Dedifferentiated amniotic fluid mesenchymal stem cell (primary cell): ENCODE data around the gene HYI.
"Not testable (repeated sequence)": the region's sequence is repeated elsewhere in the genome, so short reads cannot be mapped to it uniquely, and the experiment has no call there.

ENCODE experiments used
- DNase-seq: peaks from one replicate; pipeline ENCODE4 v3.0.0-alpha.2; 2016; ENCODE audit errors: extremely low spot score

The HYI gene, protein sequence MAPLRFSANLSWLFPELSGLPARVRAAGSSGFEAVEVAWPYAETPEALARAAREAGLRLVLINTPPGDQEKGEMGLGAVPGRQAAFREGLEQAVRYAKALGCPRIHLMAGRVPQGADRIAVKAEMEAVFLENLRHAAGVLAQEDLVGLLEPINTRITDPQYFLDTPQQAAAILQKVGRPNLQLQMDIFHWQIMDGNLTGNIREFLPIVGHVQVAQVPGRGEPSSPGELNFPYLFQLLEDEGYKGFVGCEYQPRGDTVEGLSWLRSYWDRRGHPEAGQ

DNA sequence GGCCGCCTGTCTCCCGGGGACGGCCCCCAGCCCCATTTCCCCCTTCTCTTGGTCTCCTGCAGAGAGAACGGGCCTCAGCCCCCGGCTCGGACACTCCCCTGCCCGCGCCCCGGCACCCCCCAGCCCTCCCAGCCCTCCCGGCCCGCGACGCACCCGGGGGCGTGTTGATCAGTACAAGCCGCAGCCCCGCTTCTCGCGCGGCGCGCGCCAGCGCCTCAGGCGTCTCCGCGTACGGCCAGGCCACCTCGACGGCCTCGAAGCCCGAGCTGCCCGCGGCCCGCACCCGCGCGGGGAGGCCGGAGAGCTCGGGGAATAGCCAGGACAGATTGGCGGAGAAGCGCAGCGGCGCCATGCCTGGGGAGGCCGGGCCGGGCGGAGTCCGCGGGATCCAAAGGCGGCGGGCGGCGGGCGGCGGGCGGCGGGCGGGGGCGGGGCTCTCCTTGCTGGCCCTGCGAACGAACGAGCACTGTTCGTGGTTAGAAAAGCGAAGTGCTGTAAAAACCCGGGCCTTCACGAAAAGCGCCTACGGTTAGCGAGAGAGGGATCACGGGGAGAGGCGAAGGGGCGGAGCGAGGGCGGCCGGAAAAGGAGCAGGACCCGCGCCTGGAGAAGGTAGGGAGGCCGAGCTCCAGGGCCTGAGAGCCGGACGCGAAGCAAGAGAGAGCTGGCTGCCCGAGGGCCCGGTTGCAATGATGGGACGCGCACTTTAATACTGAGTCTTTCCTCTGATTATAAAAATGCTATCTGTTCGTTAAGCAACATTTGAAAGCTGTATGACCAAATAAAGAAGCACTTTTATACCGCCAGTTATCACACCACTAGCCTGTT lies at the start of gene HYI:
TSS of gene HYI (minus strand) at position 490 of the 828 bp plus-strand sequence. CDS start at position 352, 138 bp downstream.
- DNase-seq: peak; percentile 87

DNA sequence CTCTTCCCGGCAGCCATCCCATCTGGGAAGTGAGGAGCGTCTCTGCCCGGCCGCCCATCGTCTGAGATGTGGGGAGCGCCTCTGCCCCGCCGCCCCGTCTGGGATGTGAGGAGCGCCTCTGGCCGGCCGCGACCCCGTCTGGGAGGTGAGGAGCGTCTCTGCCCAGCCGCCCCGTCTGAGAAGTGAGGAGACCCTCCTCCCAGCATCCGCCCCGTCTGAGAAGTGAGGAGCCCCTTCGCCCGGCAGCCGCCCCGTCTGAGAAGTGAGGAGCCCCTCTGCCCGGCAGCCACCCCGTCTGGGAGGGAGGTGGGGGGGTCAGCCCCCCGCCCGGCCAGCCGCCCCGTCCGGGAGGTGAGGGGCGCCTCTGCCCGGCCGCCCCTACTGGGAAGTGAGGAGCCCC lies 48.1 kb upstream of the HYI start:
- not testable (repeated sequence) for DNase-seq

DNA sequence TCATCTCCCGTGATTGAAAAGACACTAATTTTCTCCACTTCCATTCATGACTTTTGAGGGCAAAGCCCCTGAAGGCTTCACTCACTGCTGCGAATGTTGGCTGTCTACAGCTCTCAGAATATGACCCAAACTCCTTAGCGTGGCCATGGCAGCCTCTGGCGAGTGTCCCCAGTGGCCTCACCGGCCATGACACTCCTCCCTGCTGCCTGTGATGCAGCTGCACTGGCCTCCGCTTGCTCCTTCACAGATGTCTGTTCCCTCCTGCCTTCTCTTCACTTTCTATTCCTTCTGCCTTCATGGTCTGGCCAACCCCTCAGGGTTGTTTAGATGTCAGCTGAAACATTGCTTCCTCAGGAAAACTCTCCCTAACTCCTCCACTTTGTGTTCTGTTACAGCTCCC lies 46.2 kb upstream of the HYI start:
- DNase-seq: no peak

DNA sequence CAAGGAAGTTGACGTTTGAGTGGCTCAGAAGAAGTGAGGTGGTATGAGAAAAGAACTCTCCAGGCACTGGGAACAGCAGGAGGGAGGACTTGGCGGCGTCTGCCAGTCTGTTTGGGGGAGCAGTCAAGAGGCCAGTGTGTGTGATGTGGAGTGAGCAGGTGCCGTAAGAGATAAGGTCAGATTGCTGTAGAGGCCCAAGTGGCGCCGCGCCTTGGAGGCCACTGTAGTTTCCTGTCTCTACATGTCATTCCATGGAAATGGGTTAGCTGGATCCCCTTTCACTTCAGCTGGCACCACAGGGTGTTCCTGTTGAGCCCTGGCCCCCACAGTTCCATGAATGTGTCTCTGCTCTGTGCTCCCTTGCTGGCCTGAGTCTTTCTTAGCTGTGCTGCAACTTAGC lies 41.5 kb upstream of the HYI start:
- no peak for DNase-seq

DNA sequence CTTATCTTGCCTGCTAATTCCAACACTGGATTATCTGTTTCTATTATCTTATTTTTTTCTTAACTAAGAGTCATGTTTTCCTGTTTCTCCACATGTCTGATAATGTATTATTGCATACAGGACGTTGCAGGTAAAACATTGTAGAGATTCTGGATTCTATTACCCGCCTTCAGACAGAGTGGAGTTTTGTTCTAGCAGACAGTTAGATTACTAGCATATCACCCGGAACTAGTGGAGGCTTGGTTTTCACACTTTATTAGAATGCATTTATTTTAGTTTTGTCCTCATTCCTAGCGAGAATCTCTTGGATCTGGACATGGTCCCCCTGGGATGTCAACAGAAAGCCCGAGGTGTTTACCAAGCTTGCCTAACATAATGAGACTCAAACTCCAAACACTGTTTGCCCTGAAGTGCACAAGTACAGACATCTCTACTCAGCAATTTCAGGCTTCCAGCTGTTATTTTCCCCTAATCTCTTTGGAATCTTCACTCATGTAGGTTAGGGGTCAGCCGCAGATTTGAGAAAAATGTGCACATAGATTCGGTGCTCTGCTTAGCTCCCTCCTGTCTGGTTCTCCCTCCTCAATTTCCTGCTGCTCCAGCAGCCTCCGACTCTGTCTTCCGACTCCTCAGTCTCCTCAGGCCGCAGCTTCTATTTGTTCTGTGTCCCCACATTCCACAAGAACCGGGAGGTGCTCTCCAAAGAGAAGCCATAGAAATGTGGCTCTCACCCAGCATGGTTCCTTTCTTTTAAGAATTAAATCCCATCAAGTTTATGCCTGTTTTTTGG lies 40.1 kb upstream of the HYI start:
- no peak for DNase-seq

DNA sequence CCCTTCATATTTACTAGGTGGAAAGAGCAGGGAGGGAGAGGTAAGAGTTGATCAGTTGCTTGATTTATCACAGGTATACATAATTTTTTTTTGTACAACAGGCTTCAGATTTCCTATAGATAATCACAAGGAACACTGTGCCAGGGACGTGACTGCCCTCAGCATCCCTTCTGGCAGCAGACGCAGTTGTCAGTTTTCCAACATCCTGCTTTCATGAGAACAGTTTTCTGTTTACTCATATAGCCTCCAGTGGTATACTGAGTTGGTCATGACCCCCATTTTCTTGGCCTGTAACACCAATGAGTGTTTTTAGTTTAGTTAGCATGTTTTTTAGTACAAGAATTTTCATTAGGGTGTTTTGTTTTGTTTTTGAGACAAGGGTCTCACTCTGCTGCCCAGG lies 39.1 kb upstream of the HYI start:
- DNase-seq: peak; percentile 23

DNA sequence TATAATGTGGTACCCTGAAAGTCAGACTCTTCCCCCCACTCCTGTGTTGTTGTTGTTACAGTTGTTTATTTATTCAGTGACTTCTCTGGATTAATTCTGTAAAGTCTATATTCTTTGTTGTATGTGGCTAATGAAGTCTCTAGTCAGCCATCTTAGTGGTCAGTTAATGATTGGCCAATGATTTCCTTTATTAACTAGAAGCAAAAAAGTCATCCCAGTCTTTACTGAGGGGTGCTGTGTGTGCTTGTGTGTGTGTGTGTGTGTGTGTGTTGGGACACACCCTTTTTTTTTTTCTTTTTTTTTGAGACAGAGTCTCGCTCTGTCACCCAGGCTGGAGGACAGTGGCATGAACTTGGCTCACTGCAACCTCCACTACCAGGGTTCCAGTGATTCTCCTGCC lies 37.3 kb upstream of the HYI start:
- no peak for DNase-seq

DNA sequence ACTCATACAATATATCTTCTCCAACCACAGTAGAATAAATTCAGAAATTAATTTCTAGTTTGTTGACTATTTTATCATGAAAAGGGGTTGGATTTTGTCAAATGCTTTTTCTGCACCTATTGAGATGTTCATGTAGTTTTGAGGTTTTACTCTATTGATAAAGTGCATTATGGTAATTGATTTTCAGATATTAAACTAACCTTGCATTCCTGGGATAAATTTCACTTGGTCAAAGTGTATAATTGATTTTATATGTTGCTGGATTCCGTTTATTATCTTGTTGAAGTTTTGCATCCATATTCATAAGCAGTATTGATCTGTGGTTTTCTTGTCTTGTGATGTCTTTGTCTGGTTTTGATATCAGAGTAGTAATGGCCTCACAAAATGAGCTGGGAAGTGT lies 34.4 kb upstream of the HYI start:
- no peak for DNase-seq

DNA sequence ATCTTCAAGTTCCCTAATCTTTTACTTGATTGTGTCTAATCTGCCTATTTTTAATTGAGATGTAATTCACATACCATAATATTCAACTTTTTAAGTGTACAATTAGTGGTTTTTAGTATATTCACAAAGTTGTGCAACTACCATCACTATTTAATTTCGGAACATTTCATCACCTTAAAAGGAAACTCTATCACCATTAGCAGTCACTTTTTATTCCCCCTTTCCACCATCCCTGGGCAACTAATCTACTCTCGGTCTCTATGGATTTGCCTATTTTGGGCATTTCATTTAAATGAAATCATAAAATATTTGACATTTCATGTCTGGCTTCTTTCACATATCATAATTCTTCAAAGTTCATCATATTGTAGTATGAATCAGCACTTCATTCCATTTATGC lies 30.6 kb upstream of the HYI start:
- no peak for DNase-seq

DNA sequence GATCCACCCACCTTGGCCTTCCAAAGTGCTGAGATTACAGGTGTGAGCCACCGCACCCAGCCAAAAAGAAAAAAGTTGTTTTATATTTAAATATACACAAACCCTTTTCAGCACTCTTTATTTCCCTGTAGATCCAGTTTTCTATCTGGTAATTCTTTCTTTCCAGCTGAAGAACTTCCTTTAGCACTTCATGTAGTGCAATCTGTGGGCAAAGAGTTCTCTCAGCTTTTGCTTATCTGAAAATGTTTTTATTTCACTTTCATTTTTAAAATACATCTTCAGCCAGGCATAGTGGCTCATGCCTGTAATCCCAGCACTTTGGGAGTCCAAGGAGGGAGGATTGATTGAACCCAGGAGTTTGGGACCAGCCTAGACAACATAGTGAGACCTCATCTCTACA lies 28.5 kb upstream of the HYI start:
- DNase-seq: no peak

DNA sequence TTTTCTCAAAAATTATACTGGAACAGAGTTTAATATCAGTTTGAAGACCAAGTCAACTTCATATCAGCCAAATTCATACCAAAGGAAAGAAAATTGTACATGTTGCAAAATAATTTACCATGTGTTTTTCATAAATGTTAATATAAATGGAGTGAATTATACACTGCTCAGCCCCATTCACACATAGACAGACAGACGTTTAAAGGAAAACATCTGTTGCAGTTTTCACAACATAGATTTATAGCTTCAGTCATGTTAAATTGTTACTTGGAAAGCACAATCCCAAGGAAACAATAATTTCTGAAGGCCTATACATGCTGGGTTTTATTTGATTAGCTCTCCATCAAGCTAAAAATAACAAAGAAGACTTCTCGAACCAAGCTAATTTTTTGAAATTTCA lies 27.8 kb upstream of the HYI start:
- no peak for DNase-seq

DNA sequence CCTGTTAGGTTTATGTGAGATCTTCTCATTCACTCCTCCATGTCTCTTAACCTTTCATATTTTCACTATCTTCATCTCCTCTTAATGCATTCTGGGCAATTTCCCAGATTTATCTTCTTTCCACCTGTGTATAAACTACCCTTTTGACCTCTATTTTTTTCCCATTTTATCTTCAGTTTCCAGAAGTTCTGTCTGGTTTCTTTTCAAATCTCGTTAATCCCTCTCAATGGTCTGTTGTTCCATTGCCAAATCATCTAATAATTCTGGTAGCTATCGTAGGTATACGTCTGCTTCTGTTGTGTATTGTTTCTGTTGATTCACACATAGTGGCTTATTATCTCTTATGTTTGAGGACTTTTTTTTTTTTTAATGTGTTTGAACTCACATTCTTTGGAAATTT lies 25.7 kb upstream of the HYI start:
- DNase-seq: no peak

DNA sequence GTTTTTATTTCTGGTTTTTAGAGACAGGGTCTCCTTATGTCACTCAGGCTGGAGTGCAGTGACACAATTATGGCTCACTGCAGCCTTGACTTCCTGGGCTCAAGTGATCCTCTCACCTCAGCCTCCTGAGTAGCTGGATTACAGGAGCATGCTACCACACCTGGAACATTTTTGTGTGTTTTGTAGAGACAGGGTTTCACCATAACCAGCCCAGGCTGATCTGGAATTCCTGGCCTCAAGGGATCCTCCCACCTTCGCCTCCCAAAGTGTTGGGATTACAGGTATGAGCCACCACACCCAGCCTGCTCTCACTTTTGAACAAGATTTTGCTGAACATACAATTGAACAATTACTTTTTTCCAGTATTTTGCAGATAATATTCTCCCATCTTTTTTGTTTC lies 24.0 kb upstream of the HYI start:
- no peak for DNase-seq

DNA sequence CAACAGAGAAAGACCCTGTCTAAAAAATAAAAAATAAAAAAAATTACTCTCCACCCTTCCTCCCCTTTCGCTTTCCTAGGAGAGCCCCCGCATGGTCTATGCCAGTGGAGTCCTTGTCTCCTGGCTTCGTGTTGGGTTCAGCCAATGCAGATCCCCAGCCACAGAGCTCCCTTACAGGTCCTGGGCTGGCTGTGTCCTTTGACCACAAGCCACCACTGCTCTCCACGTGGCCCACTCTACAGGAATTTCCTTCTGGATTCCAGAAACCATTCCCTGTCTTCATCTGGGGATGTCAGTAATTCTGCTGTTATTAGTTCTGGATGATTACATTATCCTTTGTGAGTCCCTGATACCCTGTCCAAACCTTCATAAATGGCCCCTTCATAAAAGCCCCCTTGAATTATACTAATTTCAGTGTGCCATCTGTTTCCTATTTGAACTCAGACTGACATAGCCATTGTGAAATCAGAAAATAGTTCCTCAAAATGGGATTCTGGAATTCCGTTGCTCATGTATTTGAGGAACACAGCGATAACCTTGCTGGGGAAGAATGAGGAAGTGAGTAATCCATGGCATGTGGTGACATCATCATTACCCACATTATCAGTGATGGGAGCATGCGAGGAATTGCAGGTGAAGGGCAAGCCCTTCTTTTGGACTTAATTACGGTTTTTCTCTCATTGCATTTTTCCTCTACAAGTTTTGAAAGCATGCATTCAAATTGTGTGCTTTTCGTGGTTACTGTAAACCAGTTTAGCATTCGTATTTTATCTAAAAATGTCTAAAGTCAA lies 22.1 kb upstream of the HYI start:
- not testable (repeated sequence) for DNase-seq

DNA sequence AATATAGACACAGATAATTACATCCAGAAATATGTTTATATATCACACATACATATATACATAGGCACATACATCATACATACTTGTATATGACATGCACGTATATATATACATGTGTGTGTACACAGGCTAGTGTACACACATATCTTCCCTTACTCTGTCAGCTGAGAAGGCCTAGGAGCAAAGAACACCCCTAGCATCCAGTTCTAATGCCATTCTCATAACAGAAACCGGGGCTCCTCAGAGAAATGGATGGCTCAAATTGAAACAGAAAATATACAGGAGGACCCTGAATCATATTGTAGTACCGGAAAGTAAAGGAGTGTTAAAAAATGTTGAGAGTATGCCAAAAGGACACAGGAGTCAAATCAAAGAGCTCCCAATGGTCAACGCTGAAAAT lies 19.7 kb upstream of the HYI start:
- no peak for DNase-seq

DNA sequence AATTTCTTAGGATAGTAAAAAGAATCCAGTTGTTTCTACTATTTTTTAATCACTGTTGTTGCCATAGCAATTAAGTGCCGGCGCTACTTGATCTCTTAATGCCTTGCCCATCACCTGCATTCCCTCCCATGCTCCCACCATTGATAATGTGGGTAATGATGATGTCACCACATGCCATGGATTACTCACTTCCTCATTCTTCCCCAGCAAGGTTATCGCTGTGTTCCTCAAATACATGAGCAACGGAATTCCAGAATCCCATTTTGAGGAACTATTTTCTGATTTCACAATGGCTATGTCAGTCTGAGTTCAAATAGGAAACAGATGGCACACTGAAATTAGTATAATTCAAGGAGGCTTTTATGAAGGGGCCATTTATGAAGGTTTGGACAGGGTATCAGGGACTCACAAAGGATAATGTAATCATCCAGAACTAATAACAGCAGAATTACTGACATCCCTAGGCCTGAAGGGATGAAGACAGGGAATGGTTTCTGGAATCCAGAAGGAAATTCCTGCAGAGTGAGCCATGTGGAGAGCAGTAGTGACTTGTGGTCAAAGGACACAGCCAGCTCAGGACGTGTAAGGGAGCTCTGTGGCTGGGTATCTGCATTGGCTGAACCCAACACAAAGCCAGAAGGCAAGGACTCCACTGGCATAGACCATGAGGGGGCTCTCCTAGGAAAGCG lies 18.9 kb upstream of the HYI start:
- DNase-seq: peak; percentile 85

DNA sequence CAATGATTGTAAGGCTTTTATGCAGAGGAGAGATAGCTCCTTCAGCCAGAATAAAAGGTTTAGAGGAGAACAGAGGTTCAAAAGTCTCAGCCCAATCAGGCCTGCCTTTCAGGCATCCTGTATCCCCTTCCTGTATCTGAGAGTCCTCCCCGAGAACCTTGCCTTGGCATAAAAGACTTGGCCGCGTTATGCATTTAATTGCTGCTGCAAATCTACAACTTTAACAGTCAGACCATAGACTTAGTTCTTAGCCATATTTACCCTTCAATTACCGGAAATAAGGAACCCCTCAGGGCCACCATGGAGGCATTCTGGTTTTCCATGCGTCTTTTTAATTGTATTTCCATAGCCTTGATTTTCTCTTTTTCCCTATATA lies 18.3 kb upstream of the HYI start:
- no peak for DNase-seq

DNA sequence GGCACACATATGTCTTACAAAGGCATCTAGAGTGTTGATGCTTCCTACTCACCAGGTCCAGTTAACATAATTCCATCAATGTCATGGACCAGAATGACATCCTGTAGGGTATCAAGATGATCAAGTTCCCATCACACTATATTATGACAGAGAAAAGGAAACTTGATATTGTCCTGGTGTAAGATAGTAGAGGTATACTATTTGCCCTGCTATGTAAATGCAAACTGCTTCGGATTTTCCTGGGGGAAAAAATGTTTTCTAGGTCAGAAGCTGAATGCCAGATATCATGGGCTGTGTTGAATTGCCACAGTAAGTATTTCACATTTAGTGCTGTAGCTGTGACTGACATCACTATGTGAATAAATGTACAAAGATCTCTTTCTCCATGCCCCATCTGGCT lies 16.2 kb upstream of the HYI start:
- no peak for DNase-seq

DNA sequence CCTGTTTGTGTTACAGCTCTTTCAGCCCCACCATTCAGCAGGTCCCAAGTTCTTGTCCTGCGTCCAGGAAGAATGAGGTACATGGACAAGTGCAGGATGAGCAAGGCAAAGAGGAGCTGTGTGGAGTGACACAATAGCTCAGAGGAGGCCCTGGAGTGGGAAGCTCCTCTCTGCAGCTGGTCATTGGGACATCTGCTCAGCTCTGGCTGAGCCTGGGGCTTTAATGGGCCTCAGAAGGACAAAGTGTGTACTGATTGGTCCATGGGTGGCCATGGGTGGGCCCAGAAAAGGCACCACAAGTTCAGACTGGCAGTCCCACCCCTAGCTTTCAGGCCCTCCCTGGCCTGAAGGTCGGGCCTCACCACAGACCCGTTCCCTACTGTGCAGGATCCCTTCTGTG lies 14.7 kb upstream of the HYI start:
- DNase-seq: no peak

DNA sequence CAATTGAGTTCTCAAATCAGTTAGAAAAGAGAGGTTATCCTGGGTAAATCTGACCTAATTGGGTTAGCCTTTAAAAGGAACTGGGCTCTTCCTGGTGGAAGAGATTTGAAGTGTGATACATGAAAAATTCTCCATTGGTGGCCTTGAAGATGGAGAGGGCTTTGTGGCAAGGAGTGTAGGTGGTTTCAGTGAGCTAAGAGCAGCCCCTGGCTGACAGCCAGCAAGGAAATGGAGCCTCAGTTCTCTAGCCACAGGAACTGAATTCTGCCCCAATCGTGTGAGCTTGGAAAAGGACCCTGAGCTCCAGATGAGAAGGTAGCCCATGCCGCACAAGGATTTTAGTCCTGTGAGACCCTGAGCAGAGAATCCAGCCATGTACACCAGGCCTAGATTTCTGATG lies 12.7 kb upstream of the HYI start:
- DNase-seq: no peak

DNA sequence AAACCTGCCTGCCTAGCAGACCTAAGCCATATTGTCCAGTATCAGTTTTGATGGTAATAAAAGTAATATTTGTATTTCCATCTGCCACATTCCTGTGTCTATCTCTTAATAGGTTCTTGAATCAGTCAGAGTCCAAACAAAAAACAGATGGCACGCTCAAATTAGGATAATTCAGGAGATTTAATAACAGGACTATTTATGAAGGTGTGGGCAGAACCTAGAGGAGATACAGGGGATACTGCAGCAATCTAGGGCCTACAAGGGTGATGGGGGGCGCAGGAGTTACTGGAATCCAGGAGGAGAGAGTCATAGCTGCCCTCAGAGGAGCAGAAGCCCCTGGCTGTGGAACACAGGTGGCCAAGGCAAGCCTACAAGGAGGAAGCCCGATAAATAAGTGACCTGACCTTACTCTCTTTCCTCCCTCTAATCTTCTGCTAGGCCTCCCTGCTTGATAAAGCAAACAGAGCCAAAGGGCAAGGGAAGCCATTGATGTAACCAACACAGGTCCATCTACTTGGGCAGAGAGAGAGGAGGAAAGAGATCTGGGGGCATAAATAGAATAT lies 11.9 kb upstream of the HYI start:
- DNase-seq: no peak
